GM23338 (cell line): Measurements from ENCODE around the gene ANKRD23. TPM values are rescaled to one million over a fixed set of nuclear protein-coding genes. Genes with fewer than 3 reads are reported as not detected.

Experiments used
- ATAC-seq: fragments of 200-7000 bp; cut with Tn5 transposase; 3 replicates; pipeline ENCODE4 v1.9.1; 2020
- DNase-seq: peaks from one replicate; pipeline ENCODE4 v3.0.0-alpha.2; 2015; ENCODE audit warnings: low spot score
- H2AFZ ChIP-seq: fragments of 200-600 bp; sonication (generic); 2 replicates; pipeline ENCODE4 v1.8.0; 2016; ENCODE audit warnings: antibody characterized with exemption, mild to moderate bottlenecking, moderate library complexity
- H3F3A ChIP-seq: fragments of 200-600 bp; sonication (generic); replicated peaks from 2 replicates; pipeline ENCODE4 v1.8.0; 2017; ENCODE audit warnings: antibody characterized with exemption, mixed run types, low read depth
- H3K27ac ChIP-seq: fragments of 200-600 bp; sonication (generic); 2 replicates; pipeline ENCODE4 v1.6.1; 2016; ENCODE audit warnings: low read depth
- H3K27me3 ChIP-seq: fragments of 200-600 bp; sonication (generic); 2 replicates; pipeline ENCODE4 v1.8.0; 2016; ENCODE audit warnings: mild to moderate bottlenecking, mixed run types, moderate library complexity; ENCODE audit not compliant: insufficient read depth
- H3K36me3 ChIP-seq: fragments of 200-600 bp; sonication (generic); 2 replicates; pipeline ENCODE4 v1.8.0; 2016; ENCODE audit warnings: mild to moderate bottlenecking; ENCODE audit not compliant: insufficient read depth
- H3K4me1 ChIP-seq: fragments of 200-600 bp; sonication (generic); 2 replicates; pipeline ENCODE4 v1.8.0; 2016; ENCODE audit warnings: mild to moderate bottlenecking, moderate library complexity; ENCODE audit not compliant: insufficient read depth
- H3K4me2 ChIP-seq: fragments of 200-600 bp; sonication (generic); 2 replicates; pipeline ENCODE4 v1.7.1; 2017; ENCODE audit warnings: mixed run types
- H3K4me3 ChIP-seq: fragments of 200-600 bp; sonication (generic); 2 replicates; pipeline ENCODE4 v1.6.1; 2016; ENCODE audit warnings: mixed run types
- H3K79me2 ChIP-seq: fragments of 200-600 bp; sonication (generic); replicated peaks from 2 replicates; pipeline ENCODE4 v1.8.0; 2017; ENCODE audit warnings: mild to moderate bottlenecking; ENCODE audit not compliant: insufficient read depth
- H3K9me2 ChIP-seq: fragments of 200-600 bp; sonication (generic); 2 replicates; pipeline ENCODE4 v1.8.0; 2017; ENCODE audit not compliant: insufficient read depth
- H4K20me1 ChIP-seq: fragments of 200-600 bp; sonication (generic); replicated peaks from 2 replicates; pipeline ENCODE4 v1.8.0; 2017; ENCODE audit warnings: mild to moderate bottlenecking; ENCODE audit not compliant: insufficient read depth
- H3K27ac Mint-ChIP-seq: 2 replicates; pipeline ENCODE4 v1.8.0; 2020; ENCODE audit warnings: inconsistent platforms, mild to moderate bottlenecking, moderate library complexity, mixed read lengths
- H3K27me3 Mint-ChIP-seq: 3 replicates; pipeline ENCODE4 v1.8.0; 2022; ENCODE audit warnings: low read depth, mild to moderate bottlenecking, moderate library complexity, mixed read lengths, inconsistent platforms; ENCODE audit not compliant: insufficient read depth, poor library complexity
- H3K36me3 Mint-ChIP-seq: 3 replicates; pipeline ENCODE4 v1.8.0; 2021; ENCODE audit warnings: low read depth, mild to moderate bottlenecking, inconsistent platforms, moderate library complexity, mixed read lengths
- H3K4me1 Mint-ChIP-seq: 3 replicates; pipeline ENCODE4 v1.8.0; 2020; ENCODE audit warnings: mild to moderate bottlenecking, inconsistent platforms, mixed read lengths
- H3K4me3 Mint-ChIP-seq: 3 replicates; pipeline ENCODE4 v1.8.0; 2021; ENCODE audit warnings: moderate library complexity, mild to moderate bottlenecking, inconsistent platforms, mixed read lengths
- H3K9me3 Mint-ChIP-seq: 3 replicates; pipeline ENCODE4 v1.8.0; 2020; ENCODE audit warnings: moderate library complexity, mild to moderate bottlenecking, inconsistent platforms, mixed read lengths
- CREB1 ChIP-seq: fragments of 250-450 bp; sonication (Bioruptor Pico); IDR thresholded peaks from 2 replicates; pipeline ENCODE4 v1.5.0; 2020; ENCODE audit warnings: low read depth, mild to moderate bottlenecking, moderate library complexity
- CTCF ChIP-seq, 2 experiments: fragments of 200-600 bp in 1 of 2; sonication (generic) in 1 of 2; conservative IDR thresholded peaks; 2 replicates each; pipeline versions ENCODE4 v1.5.1 to v1.6.1; 2016 to 2017; ENCODE audit warnings: antibody characterized with exemption in 2 of 2, low read depth in 2 of 2, mild to moderate bottlenecking in 2 of 2, moderate library complexity in 1 of 2
- ETS1 ChIP-seq: IDR thresholded peaks from 2 replicates; pipeline ENCODE4 v1.6.1; 2016; ENCODE audit warnings: antibody characterized with exemption
- EZH2 ChIP-seq: fragments of 200-600 bp; sonication (generic); IDR thresholded peaks from one replicate; pipeline ENCODE4 v1.8.0; 2017; ENCODE audit warnings: antibody characterized with exemption, mild to moderate bottlenecking, low read depth; ENCODE audit not compliant: unreplicated experiment
- EZH2phosphoT487 ChIP-seq: fragments of 200-600 bp; sonication (generic); IDR thresholded peaks from one replicate; pipeline ENCODE4 v1.8.1; 2018; ENCODE audit warnings: antibody characterized with exemption; ENCODE audit not compliant: unreplicated experiment
- JUNB ChIP-seq: IDR thresholded peaks from one replicate; pipeline ENCODE4 v1.6.1; 2016; ENCODE audit warnings: antibody characterized with exemption; ENCODE audit not compliant: unreplicated experiment
- NANOG ChIP-seq: IDR thresholded peaks from 2 replicates; pipeline ENCODE4 v1.6.1; 2016; ENCODE audit warnings: antibody characterized with exemption, borderline replicate concordance
- STAT1 ChIP-seq: IDR thresholded peaks from one replicate; pipeline ENCODE4 v1.6.1; 2016; ENCODE audit warnings: antibody characterized with exemption; ENCODE audit not compliant: unreplicated experiment
- ZNF114 ChIP-seq: fragments of 250-450 bp; sonication (Bioruptor Pico); IDR thresholded peaks from 2 replicates; pipeline ENCODE4 v1.5.0; 2020; ENCODE audit warnings: mild to moderate bottlenecking, moderate library complexity
- ZNF331 ChIP-seq: fragments of 250-450 bp; sonication (Bioruptor Pico); IDR thresholded peaks from 2 replicates; pipeline ENCODE4 v1.5.0; 2020; ENCODE audit warnings: low read depth, mild to moderate bottlenecking, moderate library complexity
- ZNF462 ChIP-seq: fragments of 250-450 bp; sonication (Bioruptor Pico); IDR thresholded peaks from 2 replicates; pipeline ENCODE4 v1.5.0; 2020; ENCODE audit warnings: mild to moderate bottlenecking, moderate library complexity
- polyA plus RNA-seq: library from polyadenylated mRNA; unstranded; fragments of >200 nt; fragmentation: Nextera tagmentation; extraction: Ambion mirVana; gene quantifications from 2 replicates; pipeline ENCODE4 v1.2.1, GENCODE V29; 2016
- total RNA-seq: library from RNA; depleted of rRNA; stranded (reverse); fragments of >200 nt; shearing (Covaris generic); gene quantifications from 2 replicates; pipeline ENCODE4 v1.2.3, GENCODE V29; 2014

The ANKRD23 gene
- total and polyA plus RNA-seq, 2 experiments from 2014 or later, result 4.0 to 5.0 TPM

- no peak overlapping the region for H3K27ac ChIP-seq
- H3K4me1 ChIP-seq, result peaks cover 23% of the 10 kb centered on the region
- H3K36me3 ChIP-seq, result no peaks in the 10 kb centered on the region
- Mint-ChIP-seq H3K4me1 (peaks cover 41% of the 10 kb centered on the region), H3K36me3 (no peaks in the 10 kb centered on the region), H3K27ac (no peak overlapping the region), H3K9me3 (no peaks in the 10 kb centered on the region; the same call in 2 of the 3 replicates), H3K4me3 (no peak overlapping the region), H3K27me3 (peaks cover 32% of the 10 kb centered on the region)
- H2AFZ ChIP-seq, result no peak overlapping the region
- H3K79me2 ChIP-seq, result no peaks in the 10 kb centered on the region
- TF ChIP-seq JUNB (no peak), ETS1 (no peak), ZNF331 (CRISPR knock-in tag) (no peak)
- ATAC-seq, result no peak
- H3F3A ChIP-seq, result peaks cover 8% of the 10 kb centered on the region; the same call in 1 of the 2 replicates
- DNase-seq, result no peak
- H3K27me3 ChIP-seq, result no peaks in the 10 kb centered on the region
- no peak overlapping the region for H3K4me2 ChIP-seq
- no peak overlapping the region for H3K4me3 ChIP-seq
- no peaks in the 10 kb centered on the region for H4K20me1 ChIP-seq
- no peaks in the 10 kb centered on the region for H3K9me2 ChIP-seq
Measured at GRCh38 chr2:96883306-96883705, 39.5 kb upstream of the ANKRD23 start.

- 0 out of 2 replicates have a peak overlapping the region, but pooled peaks have one; percentile 58 for H3K4me2 ChIP-seq
- H3K9me2 ChIP-seq, result no peaks in the 10 kb centered on the region
- H3K27ac ChIP-seq, result no peak overlapping the region
- H3K4me1 ChIP-seq, result peaks cover 23% of the 10 kb centered on the region
- H2AFZ ChIP-seq, result no peak overlapping the region
- peaks cover 33% of the 10 kb centered on the region for H3K27me3 Mint-ChIP-seq
- no peaks in the 10 kb centered on the region for H3K79me2 ChIP-seq
- DNase-seq (no peak), ATAC-seq (no peak)
- H3K4me1 Mint-ChIP-seq, result peaks cover 39% of the 10 kb centered on the region
- no peak overlapping the region for H3K4me3 Mint-ChIP-seq
- no peaks in the 10 kb centered on the region for H4K20me1 ChIP-seq
- H3K27me3 ChIP-seq, result no peaks in the 10 kb centered on the region
- no peak overlapping the region for H3K4me3 ChIP-seq
- no peaks in the 10 kb centered on the region for H3K36me3 Mint-ChIP-seq
- H3F3A ChIP-seq, result peaks cover 8% of the 10 kb centered on the region; the same call in 1 of the 2 replicates
- H3K9me3 Mint-ChIP-seq, result no peaks in the 10 kb centered on the region; the same call in 2 of the 3 replicates
- H3K27ac Mint-ChIP-seq, result no peak overlapping the region; the same call in 1 of the 2 replicates
- no peaks in the 10 kb centered on the region for H3K36me3 ChIP-seq
- no peak for TF ChIP-seq CREB1 (CRISPR knock-in tag)
- TF ChIP-seq CTCF (conservative IDR thresholded peaks at IDR 0.05; ENCODE audit: low read depth in 2 of 2), result no peak
- no peak for TF ChIP-seq ZNF462 (CRISPR knock-in tag)
- TF ChIP-seq ZNF331 (CRISPR knock-in tag), result no peak
- TF ChIP-seq ETS1, result no peak
- TF ChIP-seq EZH2phosphoT487, result no peak
- TF ChIP-seq NANOG, result no peak
- TF ChIP-seq ZNF114 (CRISPR knock-in tag), result no peak
- no peak for TF ChIP-seq STAT1
- no peak for TF ChIP-seq EZH2
- TF ChIP-seq JUNB, result no peak
Measured at GRCh38 chr2:96882906-96883305, 39.1 kb upstream of the ANKRD23 start.
